Stomach (tissue), 9 donors: Measurements from ENCODE around the gene FAM50B. TPM values are rescaled to one million over a fixed set of nuclear protein-coding genes. Genes with fewer than 3 reads are reported as not detected.
"Not testable (repeated sequence)": the region's sequence is repeated elsewhere in the genome, so short reads cannot be mapped to it uniquely, and the experiment has no call there.

Experiments
- DNase-seq, 2 donors: peaks; one replicate each; pipeline versions ENCODE4 v3.0.0 to v3.0.0-alpha.2; 2013 to 2019
- H3K27ac ChIP-seq, 5 donors: fragments of 200-600 bp in 4 of 5; sonication (generic) in 4 of 5; one replicate each; pipeline ENCODE4 v1.5.1; 2013 to 2019; ENCODE audit warnings: mild to moderate bottlenecking in 1 of 5, moderate library complexity in 1 of 5
- H3K27me3 ChIP-seq, 3 donors: fragments of 200-600 bp; sonication (generic); one replicate each; pipeline ENCODE4 v1.5.1; 2017 to 2019; ENCODE audit warnings: mixed run types in 1 of 3
- H3K36me3 ChIP-seq, 4 donors: fragments of 200-600 bp; sonication (generic); 1 replicate in 3 of 4; 2 replicates in 1 of 4; pipeline ENCODE4 v1.5.1; 2016 to 2019
- H3K4me1 ChIP-seq, 4 donors: fragments of 200-600 bp; sonication (generic); one replicate each; pipeline ENCODE4 v1.5.1; 2016 to 2019
- H3K4me3 ChIP-seq, 4 donors: fragments of 200-600 bp; sonication (generic) in 3 of 4; one replicate each; pipeline ENCODE4 v1.5.1; 2016 to 2019; ENCODE audit warnings: mild to moderate bottlenecking in 1 of 4
- H3K9me3 ChIP-seq, 4 donors: fragments of 200-600 bp; sonication (generic); one replicate each; pipeline ENCODE4 v1.5.1; 2016 to 2019
- CTCF ChIP-seq, 7 experiments: fragments of 450-650 bp in 4 of 7; fragments of 200-600 bp in 3 of 7; sonication (generic) in 3 of 7; IDR thresholded peaks; one replicate each; pipeline ENCODE4 v1.5.1; 2016 to 2019; ENCODE audit warnings: antibody characterized with exemption in 7 of 7, control low read depth in 2 of 7, mild to moderate bottlenecking in 1 of 7
- EP300 ChIP-seq: sonication (generic); formaldehyde crosslinking; IDR thresholded peaks from one replicate; pipeline ENCODE4 v1.6.1; 2017; ENCODE audit warnings: antibody characterized with exemption
- POLR2A ChIP-seq, 4 donors: fragments of 450-650 bp; IDR thresholded peaks; one replicate each; pipeline ENCODE4 v1.6.1; 2016; ENCODE audit warnings: antibody characterized with exemption in 4 of 4, control low read depth in 2 of 4, mild to moderate bottlenecking in 1 of 4, moderate library complexity in 1 of 4
- POLR2AphosphoS5 ChIP-seq, 3 donors: sonication (generic); formaldehyde crosslinking; IDR thresholded peaks; one replicate each; pipeline ENCODE4 v1.6.1; 2016; ENCODE audit warnings: antibody characterized with exemption in 3 of 3
- WGBS, 5 donors: extraction: QIAGEN DNeasy Blood & Tissue Kit in 3 of 5; methylation state at CpG; one replicate each; pipeline versions ENCODE4 v1.1.5 to v1.1.7; 2013 to 2018; 5-methylcytosine and 5-hydroxymethylcytosine counted together
- intact Hi-C: fragments of 100-400 bp; cut with DNase I; formaldehyde crosslinking; loops from one replicate; pipeline ENCODE4 v1.15.1; 2023; ENCODE audit warnings: low total_unique reads
- polyA plus RNA-seq, 3 donors: library from polyadenylated mRNA; stranded (reverse); fragments of 200-250 nt; gene quantifications; one replicate each; pipeline ENCODE4 v1.2.3, GENCODE V29; 2013
- total RNA-seq, 5 donors: library from RNA; depleted of rRNA; stranded (reverse); fragments of >200 nt; gene quantifications; one replicate each; pipeline versions ENCODE4 v1.1.0 to v1.2.3, GENCODE V29; 2014 to 2016
- donor health status: healthy with polysubstance abuse.
- donor health status: Bipolar disorder and iron deficiency.
- donor health status: healthy.

Gene FAM50B
- total and polyA plus RNA-seq, 8 donors = 2.0 to 11.8 (median 7.3) TPM; not detected in 1

DNA sequence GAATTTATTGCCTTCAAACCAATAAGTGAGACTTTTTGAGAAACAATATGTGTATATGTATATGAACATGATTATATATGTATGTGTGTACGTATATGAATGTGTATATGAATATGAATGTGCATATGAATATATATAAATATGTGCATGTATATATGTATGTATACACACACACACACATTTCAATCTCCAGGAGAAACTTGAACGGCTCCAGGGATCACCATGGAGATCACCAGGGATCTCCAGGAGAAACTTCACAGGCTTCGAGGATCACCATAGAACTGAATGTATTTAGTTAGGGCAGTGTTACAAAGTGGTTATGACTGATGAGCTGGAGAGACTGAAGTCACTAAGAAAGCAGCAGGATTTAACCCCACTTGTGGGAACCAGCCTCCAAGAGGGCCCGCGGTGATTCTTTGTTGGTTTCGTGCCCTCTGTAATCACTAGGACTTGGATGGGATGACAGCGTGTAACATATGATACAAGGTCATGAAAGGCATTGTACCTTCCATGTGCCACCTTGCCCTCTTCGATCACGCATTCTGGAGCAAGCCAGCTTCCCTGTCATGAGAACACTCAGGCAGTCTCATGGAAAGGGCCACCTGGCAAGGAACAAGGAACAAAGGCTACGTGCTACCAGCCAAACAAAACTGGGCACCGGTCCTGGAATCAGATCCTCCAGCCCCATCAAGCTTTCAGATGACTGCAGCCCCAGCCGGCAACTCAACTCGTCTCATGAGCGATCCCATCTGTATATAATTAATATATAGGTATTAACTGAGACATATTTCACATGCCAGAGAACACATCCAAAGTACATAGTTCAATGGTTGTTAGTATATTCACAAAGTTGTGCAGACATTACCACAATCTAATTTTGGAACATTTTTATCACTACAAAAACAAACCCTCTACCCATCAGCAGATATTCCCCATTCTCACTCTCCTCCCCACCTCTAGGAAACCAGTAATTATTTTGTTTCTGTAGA, 8.6 kb downstream of the FAM50B start:
- 79 to 90% (median 89%) methylated on average over 14 of the region's 14 CpGs for WGBS, 5 donors
- Histone ChIP-seq H3K9me3 (no peaks in the 10 kb centered on the region), H3K27ac (no peak overlapping the region), H3K27me3 (no peaks in the 10 kb centered on the region), H3K4me3 (no peak overlapping the region), H3K4me1 (no peaks in the 10 kb centered on the region), H3K36me3 (no peaks in the 10 kb centered on the region)
- DNase-seq = no peak
- TF ChIP-seq POLR2A (IDR thresholded peaks at IDR 0.05) = no peak
- TF ChIP-seq EP300 = no peak
- TF ChIP-seq CTCF (IDR thresholded peaks at IDR 0.05) = no peak
- TF ChIP-seq POLR2AphosphoS5 (IDR thresholded peaks at IDR 0.05) = no peak
- intact Hi-C loops = no loop called here

DNA sequence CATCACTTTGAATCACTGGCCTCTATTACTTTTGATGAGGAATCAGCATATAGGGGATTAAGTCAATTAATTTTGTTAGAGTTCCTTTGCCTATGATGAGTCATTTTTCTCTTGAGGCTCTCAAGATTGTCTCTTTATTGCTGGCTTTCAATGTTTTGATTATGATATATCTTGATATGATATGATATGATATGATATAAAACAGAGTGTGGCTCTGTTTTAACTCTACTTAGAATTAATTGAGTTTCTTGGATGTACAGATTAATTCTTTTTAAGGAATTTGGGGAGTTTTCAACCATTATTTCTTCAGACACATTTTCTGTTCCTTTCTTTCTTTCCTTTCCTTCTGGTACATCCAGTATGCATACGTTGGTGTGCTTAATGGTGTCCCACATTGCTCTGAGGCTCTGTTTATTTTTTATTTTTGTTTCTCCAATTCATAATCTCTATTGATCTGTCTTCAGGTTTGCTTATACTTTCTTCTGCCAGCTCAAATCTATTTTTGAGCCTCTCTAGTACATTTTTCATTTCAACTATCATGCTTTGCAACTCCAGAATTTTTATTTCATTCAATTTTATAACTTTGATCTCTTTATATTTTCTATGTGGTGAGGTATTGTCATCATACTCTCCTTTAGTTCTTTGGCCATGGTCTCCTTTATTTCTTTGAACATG, 10.8 kb downstream of the FAM50B start:
- H3K27me3 ChIP-seq = no peaks in the 10 kb centered on the region
- H3K4me3 ChIP-seq = no peak overlapping the region
- TF ChIP-seq POLR2A (IDR thresholded peaks at IDR 0.05) (no peak), EP300 (no peak), CTCF (IDR thresholded peaks at IDR 0.05) (no peak), POLR2AphosphoS5 (IDR thresholded peaks at IDR 0.05) (no peak)
- intact Hi-C loops = no loop called here
- no peaks in the 10 kb centered on the region for H3K4me1 ChIP-seq
- no peak for DNase-seq
- no peaks in the 10 kb centered on the region for H3K36me3 ChIP-seq
- WGBS, 5 donors = 66 to 95% (median 87%) methylated on average over 1 of the region's 1 CpG
- H3K27ac ChIP-seq = no peak overlapping the region
- no peaks in the 10 kb centered on the region for H3K9me3 ChIP-seq

GRCh38 chr6:3861424-3861823, 12.3 kb downstream of the FAM50B start:
- intact Hi-C loops = no loop called here
- no peaks in the 10 kb centered on the region for H3K27me3 ChIP-seq
- no peak overlapping the region for H3K4me3 ChIP-seq
- 75 to 92% (median 91%) methylated on average over 4 of the region's 4 CpGs for WGBS, 5 donors
- H3K36me3 ChIP-seq = no peaks in the 10 kb centered on the region
- DNase-seq = no peak
- no peaks in the 10 kb centered on the region for H3K4me1 ChIP-seq
- no peak overlapping the region for H3K27ac ChIP-seq
- no peaks in the 10 kb centered on the region for H3K9me3 ChIP-seq
- TF ChIP-seq POLR2A (IDR thresholded peaks at IDR 0.05) = no peak
- TF ChIP-seq CTCF (IDR thresholded peaks at IDR 0.05) = no peak
- no peak for TF ChIP-seq POLR2AphosphoS5 (IDR thresholded peaks at IDR 0.05)
- TF ChIP-seq EP300 = no peak

- H3K4me3 ChIP-seq = no peak overlapping the region
- DNase-seq = no peak
- TF ChIP-seq CTCF (IDR thresholded peaks at IDR 0.05) (no peak), EP300 (no peak), POLR2A (IDR thresholded peaks at IDR 0.05) (no peak), POLR2AphosphoS5 (IDR thresholded peaks at IDR 0.05) (no peak)
- no peak overlapping the region for H3K27ac ChIP-seq
- intact Hi-C loops = no loop called here
- H3K36me3 ChIP-seq = no peaks in the 10 kb centered on the region
- WGBS, 5 donors = 68 to 74% (median 72%) methylated on average over 3 of the region's 3 CpGs
- H3K27me3 ChIP-seq = no peaks in the 10 kb centered on the region
- H3K9me3 ChIP-seq = no peaks in the 10 kb centered on the region
- no peaks in the 10 kb centered on the region for H3K4me1 ChIP-seq
Measured at GRCh38 chr6:3862038-3862437, 12.9 kb downstream of the FAM50B start.

- H3K4me3 ChIP-seq, intact Hi-C loops, H3K9me3 ChIP-seq, H3K27me3 ChIP-seq, DNase-seq, H3K27ac ChIP-seq, H3K36me3 ChIP-seq: not testable (repeated sequence)
- H3K4me1 ChIP-seq = peaks cover 0 to 12% (median 0%) of the 10 kb centered on the region in 4 donors
- WGBS, 5 donors = 87 to 97% (median 94%) methylated on average over 2 to 5 of the region's 5 CpGs
Measured at GRCh38 chr6:3863322-3863721, 14.1 kb downstream of the FAM50B start.
